ENCODE results near the gene ZNF718. TPM values are rescaled to one million over a fixed set of nuclear protein-coding genes. Genes with fewer than 3 reads are reported as not detected.

Gene ZNF718
- total RNA-seq, 1 donor from 2014 or later, result 5.9 TPM

GRCh38 chr4:132483-132882, 8.2 kb downstream of the ZNF718 start:
- no peak for TF ChIP-seq CTCF (IDR thresholded peaks at IDR 0.05; ENCODE audit: borderline replicate concordance)
- Histone ChIP-seq H3K27me3 (ENCODE audit: low read depth) (no peaks in the 10 kb centered on the region), H3K4me3 (no peak overlapping the region), H3K36me3 (peaks cover 76% of the 10 kb centered on the region), H3K4me1 (no peaks in the 10 kb centered on the region), H3K27ac (replicated peaks) (no peak overlapping the region), H3K9me3 (replicated peaks) (peaks cover 64% of the 10 kb centered on the region)
- no peak for DNase-seq
- intact Hi-C loops (cut with micrococcal nuclease), result no loop called here

- H3K9me3 ChIP-seq (replicated peaks), result peaks cover 100% of the 10 kb centered on the region
- peaks cover 100% of the 10 kb centered on the region for H3K36me3 ChIP-seq
Measured at GRCh38 chr4:138935-139334, 14.6 kb downstream of the ZNF718 start.

GRCh38 chr4:139691-140090, 15.4 kb downstream of the ZNF718 start:
- H3K27me3 ChIP-seq (ENCODE audit: low read depth), result no peaks in the 10 kb centered on the region
- no peak overlapping the region for H3K4me3 ChIP-seq
- no peaks in the 10 kb centered on the region for H3K4me1 ChIP-seq
- peaks cover 100% of the 10 kb centered on the region for H3K36me3 ChIP-seq
- DNase-seq, result no peak
- TF ChIP-seq CTCF (IDR thresholded peaks at IDR 0.05; ENCODE audit: borderline replicate concordance), result no peak
- peaks cover 100% of the 10 kb centered on the region for H3K9me3 ChIP-seq (replicated peaks)
- H3K27ac ChIP-seq (replicated peaks), result no peak overlapping the region
- intact Hi-C loops (cut with micrococcal nuclease), result no loop called here

More at GRCh38 chr4:138935-139334, 14.6 kb downstream of the ZNF718 start:
- no peaks in the 10 kb centered on the region for H3K4me1 ChIP-seq
- no peak for DNase-seq
- intact Hi-C loops (cut with micrococcal nuclease), result no loop called here
- TF ChIP-seq CTCF (IDR thresholded peaks at IDR 0.05; ENCODE audit: borderline replicate concordance), result no peak
- H3K4me3 ChIP-seq, result no peak overlapping the region
- H3K27ac ChIP-seq (replicated peaks), result no peak overlapping the region
- no peaks in the 10 kb centered on the region for H3K27me3 ChIP-seq (ENCODE audit: low read depth)

- peaks cover 100% of the 10 kb centered on the region for H3K9me3 ChIP-seq (replicated peaks)
- peaks cover 99% of the 10 kb centered on the region for H3K36me3 ChIP-seq
- no peak for DNase-seq
- H3K27me3 ChIP-seq (ENCODE audit: low read depth), result no peaks in the 10 kb centered on the region
- H3K4me3 ChIP-seq, result no peak overlapping the region
- H3K4me1 ChIP-seq, result no peaks in the 10 kb centered on the region
- intact Hi-C loops (cut with micrococcal nuclease), result no loop called here
- H3K27ac ChIP-seq (replicated peaks), result no peak overlapping the region
- no peak for TF ChIP-seq CTCF (IDR thresholded peaks at IDR 0.05; ENCODE audit: borderline replicate concordance)
Measured at GRCh38 chr4:146621-147020, 22.3 kb downstream of the ZNF718 start.

- H3K27me3 ChIP-seq (ENCODE audit: low read depth), result no peaks in the 10 kb centered on the region
- peaks cover 98% of the 10 kb centered on the region for H3K9me3 ChIP-seq (replicated peaks)
- H3K4me3 ChIP-seq, result no peak overlapping the region
- no peak overlapping the region for H3K27ac ChIP-seq (replicated peaks)
- DNase-seq, result no peak
- H3K4me1 ChIP-seq, result no peaks in the 10 kb centered on the region
- intact Hi-C loops (cut with micrococcal nuclease), result no loop called here
- H3K36me3 ChIP-seq, result peaks cover 93% of the 10 kb centered on the region
- no peak for TF ChIP-seq CTCF (IDR thresholded peaks at IDR 0.05; ENCODE audit: borderline replicate concordance)
Measured at GRCh38 chr4:147233-147632, 22.9 kb downstream of the ZNF718 start.
